ENCODE results near the gene PRKAA1. TPM values are rescaled to one million over a fixed set of nuclear protein-coding genes. Genes with fewer than 3 reads are reported as not detected.

The PRKAA1 gene
- total and polyA plus RNA-seq, 2 of the 4 experiments (the other 2 are of a cell fraction), result 47.7 to 94.1 TPM

- TF ChIP-seq USF2 (IDR thresholded peaks at IDR 0.05; ENCODE audit: low read depth, low read length), result no peak
These were observed 43.1 kb upstream of the PRKAA1 start, which contains the start of gene CARD6 (continued) for GRCh38 chr5:40841068-40841805.

GRCh38 chr5:40838086-40838485, 39.9 kb upstream of the PRKAA1 start:
- Histone ChIP-seq H3K79me1 (ENCODE audit: low read depth in 1 of 2, low read length in 2 of 2) (peaks cover 5 to 24% of the 10 kb centered on the region in 2 experiments; a peak in 3 of 4 replicates), H4K91ac (ENCODE audit: insufficient read depth, low read depth, low read length) (no peak overlapping the region), H4K8ac (ENCODE audit: low read depth in 2 of 2, low read length in 2 of 2) (no peak overlapping the region), H3K27ac (ENCODE audit: insufficient read depth, low read length) (no peak overlapping the region), H2AK5ac (ENCODE audit: low read depth, low read length) (no peak overlapping the region), H3K4me1 (ENCODE audit: control insufficient read depth, insufficient read depth, low read length) (peaks cover 4% of the 10 kb centered on the region; the same call in 1 of the 2 replicates), H3K27me3 (ENCODE audit: control insufficient read depth, insufficient read depth, low read length) (no peaks in the 10 kb centered on the region), H3K4me3 (ENCODE audit: insufficient read depth, low read depth, low read length) (no peak overlapping the region), H3K9ac (ENCODE audit: low read depth, low read length) (no peak overlapping the region), H4K5ac (ENCODE audit: low read depth, low read length) (no peak overlapping the region), H3K36me3 (ENCODE audit: control insufficient read depth, insufficient read depth, low read length) (peaks cover 13% of the 10 kb centered on the region), H2BK5ac (ENCODE audit: low read depth, low read length, poor library complexity, severe bottlenecking) (no peak overlapping the region), H3K9me3 (ENCODE audit: control insufficient read depth, insufficient read depth, low read length) (no peaks in the 10 kb centered on the region), H2BK15ac (ENCODE audit: low read depth, low read length) (no peak overlapping the region), H3K23ac (ENCODE audit: low read depth, low read length) (no peak overlapping the region), H2BK20ac (ENCODE audit: low read depth, low read length) (no peak overlapping the region), H4K20me1 (ENCODE audit: insufficient read depth, low read length) (peaks cover 18% of the 10 kb centered on the region), H3K14ac (replicated peaks; ENCODE audit: low read depth, low read length) (no peak overlapping the region), H3K18ac (ENCODE audit: low read depth, low read length) (no peak overlapping the region), H3K56ac (ENCODE audit: extremely low read depth, insufficient read depth, low read length) (no peak overlapping the region), H3K9me1 (ENCODE audit: insufficient read depth, low read length) (0 out of 2 replicates have a peak, but pooled peaks cover 1% of the 10 kb centered on the region), H3K4me2 (ENCODE audit: low read depth, low read length) (no peak overlapping the region), H2BK120ac (ENCODE audit: low read depth, low read length) (no peak overlapping the region), H2AK9ac (replicated peaks; ENCODE audit: low read depth, low read length, poor library complexity) (no peak overlapping the region), H2AFZ (replicated peaks; ENCODE audit: low read length, poor library complexity) (no peak overlapping the region), H3K4ac (ENCODE audit: low read depth, low read length) (no peak overlapping the region)
- no TSS peak for BruUV-seq (replicated peaks)
- intact Hi-C loops (cut with micrococcal nuclease), result no loop called here
- WGBS, 2 experiments (ENCODE audit: extremely low coverage in 2 of 2, insufficient read length in 1 of 2), result no CpG with 5 or more reads among the region's 6 CpGs
- ATAC-seq (ENCODE audit: low read depth) (no peak), DNase-seq (no peak)
- in situ Hi-C loops (cut with MboI; ENCODE audit: low sequenced_read_pairs), result no loop called here
- ChIA-PET CTCF (no interaction called here), POLR2A (ENCODE audit: unreplicated experiment) (no interaction called here)
- TF ChIP-seq CEBPB (IDR thresholded peaks at IDR 0.05; ENCODE audit: low read depth, low read length), result no peak
- dilution Hi-C loops (cut with HindIII; ENCODE audit: low sequenced_read_pairs, unreplicated experiment), result no loop called here
